AG08395 (cell line): ENCODE measurements around the gene SDHB.

ENCODE experiments used
- DNase-seq: peaks from one replicate; pipeline ENCODE4 v3.0.0; 2012; ENCODE audit warnings: mixed read lengths, low spot score

Gene SDHB

DNA sequence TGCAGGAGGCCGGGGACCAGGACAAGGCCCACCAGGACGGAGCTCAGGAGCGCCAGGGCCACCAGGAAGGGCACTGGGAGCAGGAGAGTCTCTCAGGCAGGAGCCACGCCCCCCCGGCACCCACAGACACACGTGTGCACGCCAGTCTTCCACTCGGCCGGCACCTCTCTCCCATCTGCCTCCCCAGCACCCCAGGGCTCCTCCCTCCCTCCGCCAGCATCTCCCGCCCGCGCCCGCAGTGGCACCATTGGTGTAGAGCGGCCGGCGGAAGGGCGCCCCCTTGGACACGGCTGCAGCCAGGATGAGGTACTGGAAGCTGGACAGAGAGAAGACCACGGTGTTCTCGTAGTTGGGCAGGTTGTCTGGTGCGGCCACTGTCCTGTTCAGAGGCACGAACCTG lies 67.3 kb downstream of the SDHB start:
- no peak for DNase-seq

- no peak for DNase-seq
These were observed 67.7 kb downstream of the SDHB start for GRCh38 chr1:16986113-16986512.

GRCh38 chr1:16984717-16985116 lies 69.1 kb downstream of the SDHB start:
- DNase-seq: peak; percentile 87

DNA sequence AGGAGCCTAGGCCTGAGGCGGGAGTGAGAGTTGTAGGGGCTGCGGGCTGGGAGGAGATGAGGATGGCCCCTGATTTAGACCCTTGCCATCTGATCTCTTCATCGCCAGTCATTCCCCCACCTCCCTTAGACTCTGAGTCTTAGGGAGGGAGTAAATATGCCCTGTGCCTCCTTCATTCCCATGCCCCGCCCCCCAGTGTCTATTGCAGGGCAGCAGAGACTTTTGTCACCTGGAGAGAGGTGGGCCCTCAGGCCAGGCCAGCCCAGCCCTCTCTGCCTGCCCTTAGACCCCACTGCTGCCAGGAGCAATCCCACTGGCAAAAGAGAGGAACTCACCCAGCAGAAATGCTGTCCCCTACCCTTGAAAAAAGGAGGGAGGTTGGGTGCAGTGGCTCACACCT lies 70.2 kb downstream of the SDHB start:
- no peak for DNase-seq

- DNase-seq: no peak
These were observed 70.9 kb downstream of the SDHB start for GRCh38 chr1:16982902-16983301.

DNA sequence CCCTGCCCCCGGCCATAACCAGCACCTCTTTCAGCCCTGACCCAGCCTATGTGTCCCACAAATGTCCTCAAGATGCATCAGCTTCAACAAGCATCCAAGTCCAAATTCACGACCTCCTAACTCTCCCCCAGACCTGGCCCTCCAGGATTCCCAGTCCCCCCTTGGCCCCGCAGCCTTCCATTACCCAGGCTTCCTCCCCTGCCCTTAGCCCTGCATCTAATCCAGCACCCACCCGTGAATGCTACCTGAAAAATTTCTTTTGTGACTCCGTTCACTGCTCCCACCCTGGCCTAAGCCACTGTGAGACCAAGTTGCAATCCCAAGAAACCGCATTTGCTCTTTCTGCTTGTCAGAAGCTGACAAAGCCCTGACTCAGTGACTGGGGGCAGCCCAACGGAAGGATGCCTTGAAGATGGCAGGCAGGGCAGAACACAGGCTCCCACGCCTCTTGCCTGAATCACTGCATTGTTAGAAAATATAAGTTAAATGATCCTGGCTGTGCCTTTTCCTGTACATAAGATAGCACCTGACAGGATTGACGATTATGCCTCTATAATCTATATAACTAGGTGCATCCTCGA lies 72.5 kb downstream of the SDHB start:
- DNase-seq: peak; percentile 84

- peak; percentile 58 for DNase-seq
These were observed 73.2 kb downstream of the SDHB start, which contains the start of gene MFAP2 for GRCh38 chr1:16980473-16981268. MFAP2 (minus strand) TSS chr1:16980620; CDS start chr1:16978273, 2,347 bp downstream.

DNA sequence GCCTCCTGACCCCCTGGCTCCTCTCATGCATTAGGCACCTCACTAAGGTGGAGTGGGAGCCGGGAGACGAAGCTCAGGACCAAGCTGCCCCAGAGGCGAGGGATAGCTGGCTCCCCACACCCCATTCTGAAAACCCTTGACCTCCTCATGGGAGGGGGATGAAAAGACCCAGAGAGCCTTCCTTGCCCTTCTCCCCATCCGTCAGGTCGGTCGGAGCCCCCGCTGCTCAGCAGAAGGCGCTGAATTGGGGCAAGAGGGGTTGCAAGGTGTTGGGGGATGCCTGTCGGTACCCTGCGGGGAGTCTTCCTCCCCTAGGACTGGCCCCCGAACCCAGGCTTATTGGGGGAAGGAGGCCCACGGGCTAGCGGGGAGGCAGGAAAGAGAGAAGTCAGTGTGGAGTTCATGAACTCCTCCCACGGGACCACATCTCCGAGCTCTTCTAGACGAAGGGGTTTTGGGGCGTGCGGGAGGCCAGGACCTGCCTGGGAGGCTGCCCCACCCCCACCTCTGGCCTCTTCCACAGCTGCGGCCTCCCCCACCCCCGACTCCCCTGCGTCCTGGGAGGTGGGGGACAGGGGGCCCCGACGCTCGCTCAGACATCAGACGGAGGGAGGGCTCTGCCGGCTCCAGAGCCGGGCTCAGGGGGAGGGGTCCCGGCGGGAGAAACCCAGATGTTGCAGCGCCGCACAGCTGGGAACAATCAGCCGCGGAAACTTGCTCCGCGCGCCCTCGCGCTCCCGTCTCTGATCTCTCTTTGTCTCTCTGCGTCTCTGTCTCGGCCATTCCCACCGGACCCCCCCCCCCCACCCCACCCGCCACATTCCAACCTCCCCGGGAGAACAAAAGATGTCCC lies 74.1 kb downstream of the SDHB start:
- DNase-seq: peak; percentile 40

DNA sequence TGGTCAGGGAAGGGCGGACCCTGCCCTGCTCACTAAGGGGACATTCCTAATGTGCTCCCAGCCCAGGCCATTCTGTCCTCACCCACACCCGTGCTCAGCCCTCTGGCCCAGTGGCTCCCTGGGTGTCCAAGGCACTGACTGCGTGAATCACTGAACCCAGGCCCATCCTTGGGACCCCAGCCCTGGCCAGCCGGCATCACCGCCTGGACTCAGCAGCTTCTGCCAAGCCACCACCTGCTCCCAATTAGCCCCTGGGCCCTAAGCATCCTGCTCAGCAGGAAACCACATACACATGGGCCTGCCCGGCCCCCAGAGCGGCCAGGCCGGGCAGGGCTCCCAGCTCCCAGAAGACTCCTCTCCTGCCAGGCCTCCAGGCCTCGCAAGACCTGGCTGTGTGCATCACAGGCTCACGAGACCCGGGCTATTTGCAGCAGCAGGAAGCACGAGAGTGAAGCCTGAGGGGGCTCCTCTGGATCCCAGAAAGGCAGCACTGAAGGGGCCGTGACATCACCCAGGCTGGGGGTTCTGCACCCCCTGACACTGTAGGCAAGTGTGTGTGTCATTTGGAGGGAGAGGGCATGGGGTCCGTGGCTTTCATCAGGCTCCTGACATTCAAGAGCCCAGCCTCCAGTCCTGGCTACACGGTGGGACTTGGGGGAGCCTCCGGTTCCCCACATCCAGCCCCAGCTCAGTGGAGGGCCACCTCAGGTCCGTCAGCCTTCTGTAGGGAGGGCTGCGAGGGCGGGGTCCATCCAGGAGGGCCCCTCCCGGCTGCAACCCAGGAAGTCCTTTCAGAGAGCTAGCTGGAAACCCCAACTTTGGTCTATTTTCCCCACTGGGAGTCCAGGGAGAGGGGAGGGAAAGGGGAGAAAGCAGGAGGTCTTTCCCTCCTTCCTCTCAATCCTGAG lies 75.0 kb downstream of the SDHB start:
- DNase-seq: peak; percentile 97

DNA sequence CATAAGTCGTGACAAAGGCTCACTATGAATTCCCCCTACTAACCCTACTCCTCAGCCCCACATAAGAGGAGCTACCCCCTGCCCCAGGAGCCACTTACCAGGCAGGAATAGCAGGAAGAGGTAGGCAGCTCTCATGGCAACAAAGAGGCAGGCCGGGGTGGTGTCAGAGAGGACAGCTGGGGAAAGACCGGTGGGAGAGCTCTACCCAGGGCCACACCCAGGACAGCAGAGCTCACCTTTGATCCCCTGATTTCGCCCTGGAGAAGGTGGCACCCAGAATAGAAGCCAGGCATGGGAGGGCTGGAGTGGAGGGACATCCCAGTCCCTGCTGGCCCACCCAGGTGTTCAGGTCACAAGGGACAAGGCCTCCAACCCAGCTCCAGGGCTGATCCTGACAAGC lies 75.7 kb downstream of the SDHB start:
- no peak for DNase-seq

DNA sequence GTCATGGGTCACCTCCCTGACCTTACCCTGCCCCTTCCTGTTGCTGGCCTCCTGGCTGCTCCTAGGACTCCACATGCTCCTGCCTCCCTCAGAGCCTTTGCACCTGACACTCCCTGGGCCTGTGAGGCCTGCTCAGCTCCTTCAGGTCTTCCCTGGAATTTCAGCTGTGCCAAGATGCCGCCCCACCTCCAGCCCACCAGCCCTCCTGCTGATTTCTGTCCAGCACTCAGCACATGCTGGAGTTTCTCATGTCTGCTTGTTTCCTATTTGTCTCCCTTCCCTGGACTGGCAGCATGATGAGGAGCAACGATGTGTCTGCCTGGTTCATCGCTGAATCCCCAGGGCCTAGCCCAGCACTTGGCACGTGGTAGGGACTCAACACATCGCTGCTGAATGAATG lies 76.5 kb downstream of the SDHB start:
- DNase-seq: no peak

- no peak for DNase-seq
These were observed 76.9 kb downstream of the SDHB start for GRCh38 chr1:16976966-16977365.

DNA sequence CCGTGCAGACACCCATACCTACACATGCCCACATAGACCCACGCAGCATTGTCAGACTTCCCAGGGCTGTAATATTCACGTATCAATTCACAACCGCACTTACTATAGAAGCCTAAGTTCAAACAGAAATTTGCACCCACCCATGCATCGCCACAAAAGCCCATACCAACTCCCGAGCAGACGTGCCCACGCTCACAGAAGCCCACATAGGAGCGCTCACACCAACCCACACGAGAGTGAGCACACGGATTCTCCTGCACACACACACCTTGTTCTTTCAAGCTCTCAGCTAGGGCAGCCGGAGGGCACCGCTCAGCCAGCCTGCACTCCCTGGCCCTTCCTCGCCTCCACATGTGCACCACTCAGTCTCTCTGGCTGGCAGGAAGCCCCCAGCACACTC lies 78.0 kb downstream of the SDHB start:
- no peak for DNase-seq

- no peak for DNase-seq
These were observed 78.6 kb downstream of the SDHB start for GRCh38 chr1:16975211-16975610.

GRCh38 chr1:16973215-16973614 lies 80.6 kb downstream of the SDHB start:
- no peak for DNase-seq

- no peak for DNase-seq
These were observed 81.5 kb downstream of the SDHB start for GRCh38 chr1:16972189-16972895.

DNA sequence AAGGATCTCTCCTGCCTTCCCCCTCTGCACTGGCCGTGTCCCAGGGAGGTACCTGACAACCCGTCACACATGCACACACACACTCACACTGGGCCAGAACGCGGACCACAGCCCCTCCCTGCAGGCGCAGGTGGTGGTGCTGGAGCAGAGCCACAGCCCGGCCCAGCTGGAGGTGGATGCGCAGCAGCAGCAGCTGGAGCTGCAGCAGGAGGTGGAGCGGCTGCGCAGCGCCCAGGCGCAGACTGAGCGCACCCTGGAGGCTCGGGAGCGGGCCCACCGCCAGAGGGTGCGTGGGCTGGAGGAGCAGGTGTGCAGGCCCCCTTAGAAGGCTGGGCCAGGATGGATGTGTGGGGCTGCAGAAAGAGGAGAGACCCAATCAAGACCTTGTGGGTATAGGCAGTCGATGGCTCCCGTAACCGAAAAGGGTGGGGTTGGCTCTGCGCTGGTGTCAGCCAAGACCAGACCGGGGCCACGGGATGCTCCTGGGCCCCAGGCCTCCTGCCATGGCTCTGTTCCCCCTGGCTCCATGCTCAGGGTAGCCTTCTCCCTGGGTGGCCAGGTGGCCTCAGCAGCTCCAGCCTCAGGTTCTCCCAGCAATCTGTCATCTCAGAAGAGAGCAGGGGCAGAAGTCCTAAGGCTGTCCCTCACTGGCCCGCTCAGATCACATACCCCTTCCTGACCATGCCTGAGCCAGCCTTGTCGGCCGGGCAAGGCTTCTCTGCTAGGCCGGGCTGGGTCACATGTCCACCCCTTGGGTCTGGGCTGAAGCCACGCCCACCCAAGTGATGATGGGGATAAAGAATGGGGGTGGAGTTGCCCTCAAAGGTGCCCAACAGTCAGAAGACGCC lies 82.3 kb downstream of the SDHB start:
- peak; percentile 69 for DNase-seq

DNA sequence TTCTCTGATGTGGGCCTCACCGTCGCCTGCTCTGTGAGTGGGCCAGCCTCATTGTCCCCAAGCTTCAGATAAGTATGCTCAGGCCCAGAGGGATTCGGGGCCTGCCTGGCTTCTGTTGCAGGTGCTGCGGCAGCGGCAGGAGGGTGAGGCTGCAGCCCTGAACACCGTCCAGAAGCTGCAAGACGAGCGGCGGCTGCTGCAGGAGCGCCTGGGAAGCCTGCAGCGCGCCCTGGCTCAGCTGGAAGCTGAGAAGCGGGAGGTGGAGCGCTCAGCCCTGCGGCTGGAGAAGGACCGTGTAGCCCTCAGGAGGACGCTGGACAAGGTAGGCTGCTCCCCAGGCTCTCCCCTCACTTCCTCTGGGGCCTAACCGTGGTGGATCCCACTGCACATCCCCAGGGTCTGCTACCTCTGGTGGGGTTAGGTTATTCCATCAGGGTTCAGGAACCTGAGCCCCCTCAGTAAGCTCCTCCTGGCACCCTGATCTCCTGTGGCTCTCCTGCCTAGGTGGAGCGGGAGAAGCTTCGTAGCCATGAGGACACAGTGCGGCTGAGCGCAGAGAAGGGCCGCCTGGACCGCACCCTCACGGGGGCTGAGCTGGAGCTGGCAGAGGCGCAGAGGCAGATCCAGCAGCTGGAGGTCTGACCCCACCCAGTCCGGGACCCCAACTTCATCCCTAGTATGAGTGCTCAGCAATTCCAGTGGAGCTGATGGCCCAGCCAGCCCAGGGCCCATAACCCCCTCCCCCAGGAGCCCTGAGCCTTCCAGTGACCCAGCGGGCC lies 83.5 kb downstream of the SDHB start:
- no peak for DNase-seq

GRCh38 chr1:16969651-16970050 lies 84.2 kb downstream of the SDHB start:
- DNase-seq: no peak
